HG02970 (cell line): ENCODE measurements around the gene AQP2.

Experiments
- ATAC-seq: cut with Tn5 transposase; IDR thresholded peaks from one replicate; pipeline ENCODE4 v1.9.1; 2021; ENCODE audit warnings: mild to moderate bottlenecking, moderate library complexity, moderate number of reproducible peaks; ENCODE audit not compliant: unreplicated experiment, low FRiP score

Gene AQP2, protein sequence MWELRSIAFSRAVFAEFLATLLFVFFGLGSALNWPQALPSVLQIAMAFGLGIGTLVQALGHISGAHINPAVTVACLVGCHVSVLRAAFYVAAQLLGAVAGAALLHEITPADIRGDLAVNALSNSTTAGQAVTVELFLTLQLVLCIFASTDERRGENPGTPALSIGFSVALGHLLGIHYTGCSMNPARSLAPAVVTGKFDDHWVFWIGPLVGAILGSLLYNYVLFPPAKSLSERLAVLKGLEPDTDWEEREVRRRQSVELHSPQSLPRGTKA

DNA sequence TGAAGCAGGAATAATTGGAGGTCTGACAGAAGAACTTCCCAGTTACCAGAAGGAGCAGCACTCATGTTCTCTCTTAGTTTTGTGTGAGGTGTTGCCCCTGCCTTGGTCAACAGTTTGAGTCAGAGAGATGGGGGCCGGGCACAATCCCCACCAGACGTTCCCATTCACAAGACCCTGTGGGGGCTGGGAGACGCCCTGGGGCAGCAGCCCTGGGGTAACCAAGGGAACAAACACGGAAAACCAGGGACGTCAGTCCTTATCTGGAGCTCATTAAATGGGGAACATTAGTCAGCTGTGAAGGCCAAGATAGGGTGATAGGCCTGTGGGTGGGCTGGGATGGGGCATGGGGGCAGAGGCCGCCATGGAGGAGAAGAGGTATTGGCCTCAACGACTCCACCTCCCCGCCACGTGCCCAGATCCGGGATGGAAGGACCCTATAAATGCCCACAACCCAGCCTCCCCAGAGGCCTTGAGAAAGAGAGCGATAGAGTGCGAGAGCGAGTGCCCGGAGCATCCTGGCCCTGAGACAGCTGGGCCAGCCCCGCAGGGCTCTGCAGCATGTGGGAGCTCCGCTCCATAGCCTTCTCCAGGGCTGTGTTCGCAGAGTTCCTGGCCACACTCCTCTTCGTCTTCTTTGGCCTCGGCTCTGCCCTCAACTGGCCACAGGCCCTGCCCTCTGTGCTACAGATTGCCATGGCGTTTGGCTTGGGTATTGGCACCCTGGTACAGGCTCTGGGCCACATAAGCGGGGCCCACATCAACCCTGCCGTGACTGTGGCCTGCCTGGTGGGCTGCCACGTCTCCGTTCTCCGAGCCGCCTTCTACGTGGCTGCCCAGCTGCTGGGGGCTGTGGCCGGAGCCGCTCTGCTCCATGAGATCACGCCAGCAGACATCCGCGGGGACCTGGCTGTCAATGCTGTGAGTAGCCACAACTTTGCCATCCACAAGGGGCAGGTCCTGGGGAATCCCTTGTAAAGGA is at the start of gene AQP2:
AQP2 (plus strand) TSS at position 465 of the 979 bp plus-strand sequence; CDS start at position 559, 94 bp downstream.
- no peak for ATAC-seq

DNA sequence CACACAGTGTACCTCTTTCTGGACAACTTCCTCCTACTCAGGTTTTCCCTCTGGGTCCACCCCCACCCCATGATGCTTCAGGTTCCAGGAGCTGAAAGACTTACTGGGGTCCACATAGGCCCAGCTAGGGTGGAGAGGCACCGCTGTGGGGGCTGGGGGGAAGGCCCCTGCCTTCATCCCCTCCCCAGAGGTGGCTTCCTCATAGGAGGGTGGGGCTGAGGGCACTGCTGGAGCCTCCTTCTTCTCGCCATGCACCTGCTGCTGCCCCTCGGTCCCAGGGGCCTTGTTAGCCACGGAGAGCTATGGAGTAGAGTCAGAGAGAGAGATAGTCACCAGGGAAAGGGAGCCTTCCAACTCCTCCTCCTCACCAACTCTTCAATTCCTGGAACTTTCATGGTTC is 49.5 kb upstream of the AQP2 start:
- ATAC-seq = no peak

DNA sequence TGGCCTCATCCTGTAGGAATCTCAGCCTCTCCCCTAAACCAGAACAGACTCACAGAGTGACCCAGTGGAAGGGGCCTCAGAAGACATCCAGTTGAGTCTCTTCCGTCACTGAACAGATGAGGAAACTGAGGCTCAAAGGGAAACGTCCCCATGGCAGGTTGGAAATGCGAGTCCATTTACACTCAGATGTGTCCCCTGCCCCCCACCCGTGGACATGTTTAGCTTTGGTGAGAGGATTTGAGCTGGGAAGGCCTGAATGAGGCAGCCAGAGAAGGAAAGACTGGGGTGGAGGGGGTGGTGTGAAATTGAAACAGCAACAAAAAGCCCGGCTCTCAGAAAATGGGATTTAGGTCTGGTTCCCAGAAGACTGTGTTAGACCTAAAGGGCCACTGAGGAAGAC is 48.6 kb upstream of the AQP2 start:
- no peak for ATAC-seq

GRCh38 chr12:49902399-49903350 is 47.9 kb upstream of the AQP2 start:
- ATAC-seq = no peak

DNA sequence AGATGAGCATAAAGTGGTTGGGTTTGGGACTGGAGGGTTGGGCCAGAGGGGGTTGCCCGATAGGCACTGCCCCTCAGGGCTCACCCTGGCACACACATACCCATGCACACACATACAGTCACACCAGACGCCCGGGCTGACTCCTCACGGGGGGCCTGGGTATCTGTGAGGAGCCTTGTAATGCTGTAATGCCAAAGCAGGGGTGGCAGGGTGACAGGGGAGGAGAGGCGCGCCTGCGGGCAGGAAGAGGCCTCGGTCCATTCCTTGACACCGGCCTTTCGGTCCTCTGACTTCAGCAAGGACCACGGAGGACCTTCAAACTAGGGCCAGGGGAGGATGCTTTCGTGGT is 47.2 kb upstream of the AQP2 start:
- no peak for ATAC-seq

GRCh38 chr12:49903700-49904423 is 46.7 kb upstream of the AQP2 start, which contains the start of gene FAIM2:
Gene FAIM2 (minus strand): TSS chr12:49903900. CDS start chr12:49903792, 108 bp downstream.
- ATAC-seq = no peak

DNA sequence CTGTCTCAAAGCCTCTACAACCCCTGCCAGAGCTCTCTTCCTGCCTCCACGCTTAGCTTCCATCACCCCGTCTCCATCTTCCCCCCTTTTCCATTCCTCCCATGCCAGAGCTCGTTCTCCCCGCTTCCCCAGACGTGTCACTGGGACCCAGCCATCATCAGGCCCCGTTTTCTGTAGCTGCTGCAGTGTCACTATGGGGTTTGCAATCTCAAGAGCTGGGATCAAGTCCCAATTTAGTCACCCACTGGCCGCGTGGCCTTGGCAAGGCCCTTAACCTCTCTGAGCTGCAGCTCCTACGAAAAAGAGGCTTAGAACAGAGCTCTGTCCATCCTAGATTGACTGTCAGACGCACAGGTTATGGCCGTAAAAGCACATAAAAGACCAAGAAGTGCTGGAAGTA is 45.9 kb upstream of the AQP2 start:
- ATAC-seq = no peak

DNA sequence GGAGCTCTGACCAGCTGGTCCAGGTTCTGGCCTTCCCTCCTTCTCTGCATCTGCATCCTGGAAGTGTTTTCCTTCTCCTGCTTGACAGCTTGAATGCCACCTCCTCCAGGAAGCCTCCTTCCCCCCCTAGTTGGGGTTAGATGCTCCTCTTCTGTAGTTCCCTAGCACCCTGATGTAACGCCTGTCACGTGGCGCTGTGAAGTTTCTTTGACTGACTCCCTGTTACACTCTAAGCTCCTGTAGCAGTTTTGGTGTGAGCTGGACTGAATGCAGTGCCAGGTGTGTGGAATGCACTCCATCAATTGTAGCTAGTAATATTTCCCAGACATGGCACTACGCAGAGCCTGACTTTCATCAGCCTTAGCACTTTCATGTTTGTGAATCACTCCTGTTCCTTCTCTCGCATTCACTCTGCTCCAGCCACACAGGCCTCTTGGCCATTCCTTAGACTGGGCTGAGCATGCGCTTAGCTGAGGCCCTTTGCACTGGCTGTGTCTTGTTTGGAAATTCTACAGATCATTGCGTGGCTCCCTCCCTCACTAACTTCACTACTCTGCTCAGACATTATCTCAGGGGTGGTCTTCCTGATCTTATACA is 44.7 kb upstream of the AQP2 start:
- no peak for ATAC-seq

DNA sequence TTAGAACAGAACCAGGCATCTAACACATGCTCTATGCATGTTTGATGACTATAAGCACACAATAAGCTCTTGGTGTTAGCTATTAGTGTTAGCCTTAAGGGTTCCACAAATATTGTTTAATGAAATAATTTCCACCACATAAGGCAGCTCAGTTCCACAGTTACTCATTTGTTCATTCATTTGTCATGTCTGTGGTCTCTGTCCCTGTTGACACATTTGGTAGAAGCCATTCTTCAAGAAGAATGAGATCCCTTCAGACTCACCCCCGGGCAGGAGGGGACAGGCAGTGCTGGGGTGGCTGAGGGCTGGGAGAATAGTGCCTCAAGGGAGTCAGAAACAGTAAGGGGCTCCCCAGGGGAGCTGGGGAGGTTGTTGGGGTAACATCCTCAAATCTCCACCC is 43.2 kb upstream of the AQP2 start:
- no peak for ATAC-seq

DNA sequence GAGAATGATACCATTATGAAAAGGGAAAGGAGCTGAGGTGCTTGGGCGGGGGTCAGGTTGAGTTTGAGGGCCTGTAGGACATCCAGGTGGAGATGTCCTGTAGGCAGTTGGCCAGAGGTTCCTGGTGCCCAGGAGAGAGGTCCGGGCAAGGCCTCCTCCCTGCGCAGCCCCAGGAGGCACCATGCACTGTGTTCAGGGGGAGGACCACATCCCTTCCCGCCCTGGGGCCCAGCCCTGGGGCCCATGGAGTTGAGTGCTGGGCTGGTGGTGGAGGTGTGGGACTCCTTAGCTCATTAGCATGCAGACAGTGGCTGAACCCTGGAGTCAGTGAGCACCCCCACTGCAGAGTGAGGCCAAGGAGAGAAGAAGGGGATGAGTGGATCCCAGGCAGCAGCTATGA is 41.2 kb upstream of the AQP2 start:
- no peak for ATAC-seq

DNA sequence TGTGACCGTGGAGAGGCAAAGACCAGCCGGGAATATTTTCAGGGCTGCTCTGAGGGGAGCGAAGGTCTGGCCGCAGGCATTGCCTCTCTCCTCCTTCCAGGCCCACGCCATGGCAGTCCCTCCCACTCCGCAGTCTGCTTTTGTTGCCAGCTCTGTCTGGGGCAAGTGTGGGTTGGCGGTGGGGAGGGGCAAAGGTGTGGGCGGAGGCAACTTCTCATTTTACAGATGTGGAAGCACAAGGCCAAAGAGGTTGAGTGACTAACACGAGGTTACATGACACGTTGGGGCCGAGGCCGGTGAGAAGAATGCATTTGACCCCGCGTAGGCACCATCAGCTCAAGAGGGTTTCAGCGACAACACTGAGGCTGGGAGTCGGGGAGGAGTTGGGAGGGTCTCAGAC is 40.7 kb upstream of the AQP2 start:
- no peak for ATAC-seq

- no peak for ATAC-seq
These were observed 40.0 kb upstream of the AQP2 start for GRCh38 chr12:49910331-49911212.

- no peak for ATAC-seq
These were observed 39.3 kb upstream of the AQP2 start for GRCh38 chr12:49911213-49911605.

DNA sequence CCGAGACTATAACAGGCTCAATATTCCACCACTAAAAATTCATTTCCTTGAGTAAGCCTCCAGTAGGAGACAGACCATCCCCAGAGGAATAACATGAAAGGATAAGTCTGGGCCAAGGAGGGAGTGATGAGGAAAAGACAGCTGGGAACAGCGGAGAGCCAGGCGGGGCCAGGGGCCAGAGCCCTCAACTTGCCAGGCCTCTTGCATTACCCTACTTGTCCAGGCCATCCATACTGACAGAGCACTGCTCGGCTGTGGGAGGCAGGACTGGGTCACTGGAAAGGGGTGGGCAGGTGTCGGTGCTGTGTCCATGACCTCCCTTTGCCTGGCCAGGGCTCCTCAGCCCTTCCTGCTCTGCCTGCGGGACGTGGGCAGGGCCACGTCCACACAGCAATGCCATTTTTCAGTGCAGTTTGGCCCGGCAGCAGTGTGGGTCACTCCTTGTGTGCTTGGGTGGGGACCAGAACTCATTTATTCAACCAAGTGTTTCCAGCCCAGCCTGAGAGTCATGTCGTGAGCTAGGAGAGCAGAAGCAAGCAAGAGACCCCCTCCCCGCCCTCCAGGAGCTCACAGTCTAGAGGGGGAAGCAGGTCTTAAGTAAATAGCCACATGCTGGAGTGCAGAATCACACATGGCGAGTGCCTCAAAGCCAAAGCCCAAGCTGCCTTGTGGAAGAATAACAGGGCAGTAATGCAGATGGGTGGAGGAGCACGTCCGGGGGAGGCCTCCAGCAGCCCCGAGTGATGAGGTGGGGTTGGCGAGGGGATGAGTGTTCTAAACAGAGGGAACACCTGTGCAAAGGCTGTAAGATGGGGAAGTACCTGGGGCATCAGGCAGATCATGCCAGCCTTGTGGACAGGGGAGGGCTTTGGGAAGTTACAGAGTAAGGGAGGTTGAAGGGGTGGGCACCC is 37.9 kb upstream of the AQP2 start:
- no peak for ATAC-seq

DNA sequence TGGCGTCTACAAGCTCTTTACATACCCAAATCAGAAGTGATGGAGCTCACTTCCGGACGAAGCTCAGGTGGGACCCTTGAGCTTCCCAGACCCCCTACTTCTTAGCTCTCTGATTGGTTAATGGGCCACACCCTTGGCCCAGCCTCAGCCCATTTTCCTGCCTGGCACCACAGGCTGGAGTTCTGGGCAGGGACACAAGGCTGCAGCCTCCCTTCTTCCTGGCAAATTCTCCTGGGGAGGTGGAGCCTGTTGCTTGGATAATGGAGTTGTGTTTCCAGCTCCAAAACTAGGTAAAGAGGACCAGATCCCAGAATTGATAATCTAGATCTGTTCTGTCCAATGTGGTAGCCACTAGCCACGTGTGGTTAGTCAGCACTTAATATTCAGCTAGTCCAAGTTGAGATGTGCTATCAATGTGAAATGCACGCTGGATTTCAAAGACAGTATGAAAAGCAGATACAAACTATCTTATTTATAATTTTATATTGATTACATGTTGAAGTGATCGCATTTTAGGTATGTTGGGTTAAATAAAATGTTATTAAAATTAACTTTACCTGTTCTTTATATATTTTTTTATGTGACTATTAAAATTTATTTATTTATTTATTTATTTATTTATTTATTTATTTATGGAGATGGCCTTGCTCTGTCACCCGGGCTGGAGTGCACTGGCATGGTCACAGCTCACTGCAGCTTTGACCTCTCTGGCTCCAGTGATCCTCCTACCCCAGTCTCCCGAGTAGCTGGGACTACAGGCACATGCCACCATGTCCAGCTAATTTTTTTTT is 34.2 kb upstream of the AQP2 start:
- no peak for ATAC-seq

GRCh38 chr12:49917166-49917787 is 33.3 kb upstream of the AQP2 start:
- ATAC-seq = no peak
